GM19395 (cell line): ENCODE measurements around the gene NPHP3.

Experiments used
- ATAC-seq: cut with Tn5 transposase; IDR thresholded peaks from one replicate; pipeline ENCODE4 v1.9.1; 2021; ENCODE audit warnings: mild to moderate bottlenecking, moderate library complexity; ENCODE audit not compliant: unreplicated experiment

The NPHP3 gene

GRCh38 chr3:132703733-132704132, 18.5 kb downstream of the NPHP3 start:
- ATAC-seq = no peak

- ATAC-seq = no peak
Measured at GRCh38 chr3:132695422-132695821, 26.8 kb downstream of the NPHP3 start.

DNA sequence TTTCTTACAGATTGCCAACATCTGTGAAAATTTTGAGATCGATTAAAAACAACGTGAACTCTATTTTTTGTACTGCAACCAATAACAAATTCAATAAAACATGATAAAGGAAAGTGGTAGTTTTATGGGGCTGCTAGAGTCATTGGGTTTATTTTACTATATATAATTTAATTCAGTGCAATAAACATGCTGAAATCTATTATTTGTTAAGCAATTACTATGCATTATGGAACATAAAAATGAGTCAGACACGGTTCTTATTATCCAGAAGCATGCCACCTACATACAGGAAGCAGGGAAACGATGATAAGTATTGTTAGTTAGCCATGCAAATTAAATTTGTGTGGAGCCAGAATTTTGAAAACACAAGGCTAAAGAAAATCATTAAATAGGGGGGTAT, 27.2 kb downstream of the NPHP3 start:
- ATAC-seq = no peak

- ATAC-seq = no peak
Measured at GRCh38 chr3:132690040-132690439, 32.2 kb downstream of the NPHP3 start.

GRCh38 chr3:132682201-132682600, 40.0 kb downstream of the NPHP3 start:
- ATAC-seq = no peak

- ATAC-seq = no peak
Measured at GRCh38 chr3:132681421-132681820, 40.8 kb downstream of the NPHP3 start.

GRCh38 chr3:132679911-132680310, 42.3 kb downstream of the NPHP3 start:
- ATAC-seq = no peak

GRCh38 chr3:132675408-132675807, 46.8 kb downstream of the NPHP3 start:
- no peak for ATAC-seq

DNA sequence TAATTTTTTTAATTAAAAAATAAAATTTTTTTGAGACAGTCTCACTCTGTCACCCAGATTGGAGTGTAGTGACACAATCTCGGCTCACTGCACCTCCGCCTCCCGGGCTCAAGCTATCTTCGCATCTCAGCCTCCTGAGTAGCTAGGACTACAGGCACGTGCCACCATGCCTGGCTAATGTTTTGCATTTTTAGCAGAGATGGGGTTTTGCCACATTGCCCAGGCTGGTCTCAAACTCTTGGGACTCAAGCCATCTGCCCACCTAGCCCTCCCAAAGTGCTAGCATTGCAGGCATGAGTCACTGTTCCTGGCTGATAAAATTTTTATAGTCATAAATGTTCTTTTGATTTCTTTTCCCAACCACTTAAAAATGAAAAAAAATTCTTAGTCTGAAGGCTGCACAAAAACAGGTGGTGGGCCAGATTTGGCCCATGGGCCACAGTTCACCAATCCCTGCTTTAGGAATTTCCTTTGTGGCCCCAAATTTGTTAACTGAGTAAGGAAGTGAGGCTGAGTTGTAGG, 52.9 kb downstream of the NPHP3 start:
- no peak for ATAC-seq

GRCh38 chr3:132665230-132665745, 56.9 kb downstream of the NPHP3 start:
- ATAC-seq = no peak

DNA sequence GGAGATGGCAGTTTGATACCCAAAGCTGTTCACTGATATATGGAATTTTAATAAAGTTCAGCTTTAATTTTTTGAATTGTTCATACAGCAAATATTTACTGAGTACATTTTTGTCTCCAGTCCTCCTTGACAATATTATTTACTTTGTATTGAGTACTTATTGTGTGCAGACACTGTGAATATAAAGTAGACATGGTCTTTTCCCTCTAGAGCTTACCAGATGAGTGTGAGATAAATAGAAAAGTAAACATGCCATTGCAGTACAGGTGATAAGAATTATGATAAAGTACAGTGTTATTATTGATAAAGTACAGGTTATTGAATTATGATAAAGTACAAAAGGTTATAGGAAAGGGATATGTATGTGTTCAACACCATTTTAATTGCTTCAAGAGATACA, 60.0 kb downstream of the NPHP3 start:
- ATAC-seq = no peak

GRCh38 chr3:132661101-132661500, 61.1 kb downstream of the NPHP3 start:
- no peak for ATAC-seq

- peak; percentile 15 for ATAC-seq
Measured at GRCh38 chr3:132660811-132661070, 61.5 kb downstream of the NPHP3 start.

- ATAC-seq = peak; percentile 72
Measured at GRCh38 chr3:132660052-132660810, 62.0 kb downstream of the NPHP3 start, which contains the start of gene UBA5. Gene UBA5, plus strand, starts transcription at chr3:132660329. Its CDS starts 209 bp downstream, at chr3:132660538.

DNA sequence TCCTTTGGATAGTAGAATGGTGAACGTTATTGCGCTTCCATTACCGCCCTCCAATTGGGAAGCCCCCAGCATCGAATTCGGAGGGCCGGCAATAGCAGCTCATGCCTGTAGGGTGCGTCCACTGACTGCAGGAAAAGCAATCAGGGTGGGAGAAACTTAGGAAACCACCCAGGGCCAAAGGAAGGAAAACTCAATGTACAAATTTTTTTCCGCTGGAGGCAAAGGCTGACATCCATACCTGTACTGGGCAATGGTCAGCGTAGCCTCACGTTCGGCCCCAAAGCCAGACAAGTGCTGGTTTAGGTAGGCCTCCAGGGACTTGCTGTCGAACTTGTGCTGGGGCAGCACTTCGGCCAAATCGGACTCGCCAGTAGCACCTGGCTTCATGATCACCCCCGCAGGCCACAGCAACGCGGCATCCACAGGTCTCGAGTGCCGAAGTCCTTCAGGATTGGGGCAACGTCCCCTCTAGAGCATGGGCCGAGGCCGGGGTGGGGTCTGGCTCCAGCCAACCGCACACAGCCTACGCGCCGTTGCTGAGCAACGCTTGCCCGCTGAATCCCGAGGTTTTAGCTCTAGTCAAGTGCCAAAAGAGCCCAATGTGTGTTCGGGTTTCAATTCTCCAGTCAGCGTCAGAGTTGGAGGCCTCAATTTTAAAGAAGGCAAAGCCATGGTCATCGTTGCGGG, 62.7 kb downstream of the NPHP3 start, which contains the start of gene ACAD11:
Gene ACAD11 (minus strand): TSS at position 445 of the 687 bp plus-strand sequence. CDS start 58 bp downstream, at position 387.
- ATAC-seq = peak; percentile 65

GRCh38 chr3:132659000-132659364, 63.2 kb downstream of the NPHP3 start:
- ATAC-seq = no peak

DNA sequence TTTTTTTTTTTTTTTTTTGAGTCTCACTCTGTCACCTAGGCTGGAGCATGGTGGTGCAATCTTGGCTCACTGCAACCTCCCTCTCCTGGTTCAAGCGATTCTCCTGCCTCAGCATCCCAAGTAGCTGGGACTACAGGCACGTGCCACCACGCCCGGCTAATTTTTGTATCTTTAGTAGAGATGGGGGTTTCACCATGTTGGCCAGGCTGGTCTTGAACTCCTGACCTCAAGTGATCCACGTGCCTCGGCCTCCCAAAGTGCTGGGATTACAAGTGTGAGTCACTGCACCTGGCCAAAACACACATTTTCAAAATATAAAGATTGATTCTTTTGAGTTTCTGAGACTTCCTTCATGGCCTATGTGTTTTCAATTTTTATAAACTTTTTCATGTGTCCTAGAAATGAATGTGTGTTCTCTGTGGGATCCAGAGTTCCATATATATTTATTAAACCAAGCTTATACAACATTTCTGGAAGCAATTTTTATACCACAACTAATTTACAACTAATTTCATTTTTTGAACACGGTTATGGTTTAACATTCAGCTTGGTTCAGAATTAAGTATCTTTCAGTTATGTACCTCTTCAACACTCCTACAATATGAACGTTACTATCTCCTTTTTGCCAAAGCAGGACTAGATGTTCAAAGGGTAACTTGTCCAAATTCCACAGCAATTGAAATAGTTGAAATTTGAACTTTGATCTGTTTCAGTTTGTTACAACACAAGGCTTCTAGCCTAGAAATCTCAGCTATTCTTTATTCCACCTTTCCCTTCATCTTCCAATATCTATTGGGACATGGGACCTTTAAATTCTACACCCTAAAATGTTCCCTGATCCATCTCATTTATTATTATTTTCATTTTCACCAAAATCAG, 64.1 kb downstream of the NPHP3 start:
- ATAC-seq = no peak

GRCh38 chr3:132655471-132655870, 66.7 kb downstream of the NPHP3 start:
- ATAC-seq = no peak

DNA sequence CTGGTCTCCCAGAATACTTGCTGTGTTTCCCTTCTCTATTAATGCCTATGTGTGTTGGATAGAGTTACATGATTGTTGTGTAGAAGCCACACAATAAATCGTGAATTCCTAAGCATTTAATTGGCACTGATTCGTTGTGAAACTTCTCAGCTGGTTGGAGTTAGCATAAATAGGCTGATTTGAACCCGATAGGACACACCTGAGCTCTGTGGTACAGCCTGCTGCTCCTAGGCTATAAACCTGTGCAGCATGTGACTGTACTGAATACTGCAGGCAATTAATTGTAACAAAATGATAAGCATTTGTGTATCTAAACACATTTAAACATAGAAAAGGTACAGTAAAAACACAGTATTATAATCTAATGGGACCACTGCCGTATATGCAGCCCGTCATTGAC, 67.5 kb downstream of the NPHP3 start:
- no peak for ATAC-seq

DNA sequence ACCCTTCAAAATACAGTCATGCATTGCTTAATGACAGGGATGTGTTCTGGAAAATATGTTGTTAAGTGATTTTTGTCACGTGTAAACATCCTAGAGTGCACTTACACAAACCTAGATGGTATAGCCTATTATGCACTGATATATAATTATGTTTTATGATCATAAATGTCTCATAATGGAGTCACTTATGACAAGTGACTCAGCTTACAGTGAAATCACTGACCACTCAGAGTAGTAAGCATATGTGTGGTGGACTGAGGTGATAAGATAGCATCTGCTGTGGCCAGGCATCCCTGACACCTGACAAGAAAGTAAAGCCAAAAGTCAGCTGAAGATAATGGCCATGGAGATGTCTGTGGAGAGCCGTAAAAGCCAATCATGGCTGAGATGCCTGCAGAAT, 68.0 kb downstream of the NPHP3 start:
- ATAC-seq = no peak

GRCh38 chr3:132652640-132653270, 69.5 kb downstream of the NPHP3 start:
- no peak for ATAC-seq
